ENCODE results near the gene EPHA7.

Gene EPHA7

DNA sequence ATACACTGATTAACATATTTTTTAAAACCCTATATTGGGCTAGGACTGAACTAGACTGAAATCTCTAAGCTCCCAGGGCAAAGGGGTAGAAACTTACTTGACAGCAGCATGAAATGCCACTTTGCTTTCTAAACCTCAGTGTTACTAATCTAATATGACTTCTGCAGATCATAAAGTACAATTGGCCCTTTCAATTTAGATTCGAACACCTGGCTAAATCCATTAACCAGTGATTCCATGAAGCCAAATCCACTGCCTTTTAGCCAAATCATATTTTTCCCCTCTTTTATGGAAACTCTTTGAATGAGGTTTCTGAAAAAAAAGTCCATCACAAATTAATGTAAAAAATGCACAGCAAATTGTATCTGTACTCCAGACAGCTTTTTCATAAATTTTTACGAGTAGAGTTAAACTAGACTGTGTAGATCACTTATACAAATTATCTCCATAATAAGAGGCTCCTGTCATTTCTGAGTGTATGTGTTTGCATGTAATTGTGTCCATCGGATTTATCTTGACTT, 25.7 kb downstream of the EPHA7 start:
- H3K36me3 ChIP-seq (ENCODE audit: control insufficient read depth, insufficient read depth, low read length): no peaks in the 10 kb centered on the region
- no CpG with 5 or more reads among the region's 3 CpGs for WGBS (ENCODE audit: insufficient coverage, insufficient read length)
- H3K27ac ChIP-seq (ENCODE audit: low read length): no peak overlapping the region
- no peaks in the 10 kb centered on the region for H3K9me3 ChIP-seq (ENCODE audit: control insufficient read depth, insufficient read depth, low read length)
- no peak overlapping the region for H3K4me3 ChIP-seq (ENCODE audit: low read length)
- DNase-seq (ENCODE audit: low read depth, low spot score): no peak
- H3K4me1 ChIP-seq (ENCODE audit: control insufficient read depth, insufficient read depth, low read length): no peaks in the 10 kb centered on the region
- no peaks in the 10 kb centered on the region for H3K27me3 ChIP-seq (ENCODE audit: control insufficient read depth, insufficient read depth, low read length)

DNA sequence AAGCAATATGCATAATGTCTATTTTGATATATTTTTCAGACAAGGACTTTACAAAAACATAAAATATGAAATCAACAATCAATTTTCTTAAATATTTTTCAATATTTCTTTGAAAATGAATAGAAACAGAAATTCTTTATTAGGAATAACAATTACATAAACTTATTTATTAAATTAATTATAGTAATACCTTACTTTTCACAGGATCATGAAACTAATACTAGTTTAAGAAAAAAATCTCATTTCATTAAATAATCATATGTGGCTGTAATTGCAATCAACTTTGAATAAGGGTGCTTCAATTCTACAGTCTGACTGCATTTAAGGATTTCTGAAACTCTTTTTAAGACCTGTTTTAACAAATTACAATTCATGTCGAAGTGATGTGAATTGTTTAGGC, 26.6 kb downstream of the EPHA7 start:
- Histone ChIP-seq H3K27ac (ENCODE audit: low read length) (no peak overlapping the region), H3K4me1 (ENCODE audit: control insufficient read depth, insufficient read depth, low read length) (no peaks in the 10 kb centered on the region), H3K4me3 (ENCODE audit: low read length) (no peak overlapping the region), H3K27me3 (ENCODE audit: control insufficient read depth, insufficient read depth, low read length) (no peaks in the 10 kb centered on the region), H3K9me3 (ENCODE audit: control insufficient read depth, insufficient read depth, low read length) (no peaks in the 10 kb centered on the region), H3K36me3 (ENCODE audit: control insufficient read depth, insufficient read depth, low read length) (no peaks in the 10 kb centered on the region)
- WGBS (ENCODE audit: insufficient coverage, insufficient read length): no CpG with 5 or more reads among the region's 1 CpG
- no peak for DNase-seq (ENCODE audit: low read depth, low spot score)

DNA sequence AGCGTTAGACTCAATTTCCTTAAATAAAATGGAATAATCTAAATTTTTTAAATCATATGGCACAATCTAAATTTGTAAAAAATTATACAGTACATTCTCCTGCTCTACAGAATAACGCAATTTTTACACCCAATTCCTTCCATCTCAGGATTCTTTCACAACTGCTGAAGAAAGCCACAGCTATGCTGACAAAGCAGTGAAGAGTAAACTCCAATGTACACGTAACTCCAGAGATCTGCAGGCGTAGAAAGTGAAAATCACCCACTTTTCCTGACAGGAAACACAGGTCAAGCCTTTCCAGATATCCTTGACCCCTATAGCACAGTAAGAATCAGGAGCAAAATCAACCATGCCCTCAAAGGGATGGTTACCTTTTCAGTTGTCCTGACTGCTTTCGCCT, 27.4 kb downstream of the EPHA7 start:
- H3K9me3 ChIP-seq (ENCODE audit: control insufficient read depth, insufficient read depth, low read length): no peaks in the 10 kb centered on the region
- H3K4me3 ChIP-seq (ENCODE audit: low read length): no peak overlapping the region
- DNase-seq (ENCODE audit: low read depth, low spot score): no peak
- no peaks in the 10 kb centered on the region for H3K36me3 ChIP-seq (ENCODE audit: control insufficient read depth, insufficient read depth, low read length)
- no peaks in the 10 kb centered on the region for H3K4me1 ChIP-seq (ENCODE audit: control insufficient read depth, insufficient read depth, low read length)
- H3K27ac ChIP-seq (ENCODE audit: low read length): no peak overlapping the region
- H3K27me3 ChIP-seq (ENCODE audit: control insufficient read depth, insufficient read depth, low read length): no peaks in the 10 kb centered on the region
- WGBS (ENCODE audit: insufficient coverage, insufficient read length): 100% methylated on average over 1 of the region's 5 CpGs

DNA sequence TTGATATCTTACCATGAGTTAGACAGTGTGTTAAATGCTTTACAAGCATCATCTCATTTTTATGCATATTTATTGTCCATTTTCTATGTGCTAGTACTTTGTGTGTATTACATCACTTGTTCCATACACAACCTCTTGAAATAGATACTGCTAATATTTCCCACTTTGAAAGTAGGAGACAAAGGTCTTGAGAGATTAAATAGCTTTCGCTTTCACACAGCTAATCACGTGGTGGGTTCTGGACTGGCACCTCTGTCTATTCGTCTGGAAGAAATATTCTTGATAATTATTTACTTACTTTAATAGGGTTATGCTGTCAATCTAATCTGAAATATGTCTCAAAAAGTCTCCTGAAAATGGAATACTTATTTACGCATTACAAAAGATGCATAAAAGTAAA, 30.2 kb downstream of the EPHA7 start:
- no CpG with 5 or more reads among the region's 4 CpGs for WGBS (ENCODE audit: insufficient coverage, insufficient read length)
- Histone ChIP-seq H3K27ac (ENCODE audit: low read length) (no peak overlapping the region), H3K4me3 (ENCODE audit: low read length) (no peak overlapping the region), H3K4me1 (ENCODE audit: control insufficient read depth, insufficient read depth, low read length) (no peaks in the 10 kb centered on the region), H3K9me3 (ENCODE audit: control insufficient read depth, insufficient read depth, low read length) (no peaks in the 10 kb centered on the region), H3K36me3 (ENCODE audit: control insufficient read depth, insufficient read depth, low read length) (no peaks in the 10 kb centered on the region), H3K27me3 (ENCODE audit: control insufficient read depth, insufficient read depth, low read length) (no peaks in the 10 kb centered on the region)
- no peak for DNase-seq (ENCODE audit: low read depth, low spot score)

DNA sequence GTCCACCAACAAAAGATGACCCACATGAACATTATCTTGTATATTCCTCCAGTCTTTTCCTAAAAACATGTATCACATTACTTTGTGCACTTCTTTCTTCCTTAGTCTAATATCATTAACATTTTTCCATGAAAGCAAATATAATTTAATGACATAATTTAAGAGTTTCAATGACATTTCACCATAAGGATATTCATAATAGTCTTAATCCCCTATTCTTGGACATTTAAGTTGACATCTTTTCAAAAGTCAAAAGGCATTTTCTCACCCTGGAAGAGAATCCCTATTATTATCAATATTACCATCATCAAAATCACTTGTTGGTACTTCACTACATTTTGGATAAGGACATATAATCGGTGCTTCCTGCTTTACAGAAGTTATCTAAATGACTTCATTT, 31.3 kb downstream of the EPHA7 start:
- no peaks in the 10 kb centered on the region for H3K4me1 ChIP-seq (ENCODE audit: control insufficient read depth, insufficient read depth, low read length)
- no peaks in the 10 kb centered on the region for H3K27me3 ChIP-seq (ENCODE audit: control insufficient read depth, insufficient read depth, low read length)
- no peak overlapping the region for H3K27ac ChIP-seq (ENCODE audit: low read length)
- no CpG with 5 or more reads among the region's 1 CpG for WGBS (ENCODE audit: insufficient coverage, insufficient read length)
- H3K36me3 ChIP-seq (ENCODE audit: control insufficient read depth, insufficient read depth, low read length): no peaks in the 10 kb centered on the region
- no peaks in the 10 kb centered on the region for H3K9me3 ChIP-seq (ENCODE audit: control insufficient read depth, insufficient read depth, low read length)
- H3K4me3 ChIP-seq (ENCODE audit: low read length): no peak overlapping the region
- no peak for DNase-seq (ENCODE audit: low read depth, low spot score)

DNA sequence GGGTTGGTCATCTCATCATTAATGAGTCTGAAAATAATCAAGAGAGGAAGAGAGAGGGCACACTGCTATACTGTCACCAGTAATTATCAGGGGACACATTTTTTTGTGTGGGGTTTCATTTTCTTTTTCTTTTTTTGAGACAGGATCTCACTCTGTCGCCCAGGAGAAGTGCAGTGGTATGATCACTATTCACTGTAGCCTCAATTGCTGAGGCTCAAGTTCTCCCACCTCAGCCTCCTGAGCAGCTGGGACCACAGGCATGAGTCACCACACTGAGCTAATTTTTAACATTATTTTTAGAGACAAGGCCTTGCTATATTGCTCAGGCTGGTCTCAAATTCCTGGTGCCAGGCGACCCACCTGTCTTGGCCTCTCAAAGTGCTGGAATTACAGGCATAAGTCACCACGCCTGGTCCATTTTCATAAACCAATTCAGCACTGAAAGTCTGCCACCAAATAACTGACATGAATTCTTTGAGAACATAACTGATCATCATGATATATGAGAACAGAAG, 43.3 kb downstream of the EPHA7 start:
- H3K4me3 ChIP-seq (ENCODE audit: low read length): no peak overlapping the region
- no peaks in the 10 kb centered on the region for H3K9me3 ChIP-seq (ENCODE audit: control insufficient read depth, insufficient read depth, low read length)
- H3K4me1 ChIP-seq (ENCODE audit: control insufficient read depth, insufficient read depth, low read length): no peaks in the 10 kb centered on the region
- H3K27me3 ChIP-seq (ENCODE audit: control insufficient read depth, insufficient read depth, low read length): no peaks in the 10 kb centered on the region
- H3K27ac ChIP-seq (ENCODE audit: low read length): no peak overlapping the region
- no CpG with 5 or more reads among the region's 3 CpGs for WGBS (ENCODE audit: insufficient coverage, insufficient read length)
- no peak for DNase-seq (ENCODE audit: low read depth, low spot score)
- no peaks in the 10 kb centered on the region for H3K36me3 ChIP-seq (ENCODE audit: control insufficient read depth, insufficient read depth, low read length)

DNA sequence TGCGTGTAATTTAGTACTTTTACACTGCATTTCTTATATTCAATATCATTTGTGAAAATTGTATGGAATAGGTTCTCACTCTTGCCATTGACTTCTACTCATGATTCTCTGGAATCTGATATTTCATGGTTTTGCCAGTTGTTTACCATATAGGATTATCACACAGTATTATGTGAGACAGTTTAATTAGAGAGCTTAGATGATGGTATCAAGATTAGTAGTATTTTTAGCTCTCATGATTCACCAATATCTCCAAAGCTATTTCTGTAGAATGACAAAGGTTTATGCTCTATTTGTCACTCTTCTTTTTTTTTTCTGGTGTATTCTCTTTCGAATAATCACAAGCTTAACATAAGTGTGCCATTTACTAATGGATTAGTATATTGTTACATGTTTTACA, 45.9 kb downstream of the EPHA7 start:
- no peak overlapping the region for H3K4me3 ChIP-seq (ENCODE audit: low read length)
- no peak overlapping the region for H3K27ac ChIP-seq (ENCODE audit: low read length)
- H3K27me3 ChIP-seq (ENCODE audit: control insufficient read depth, insufficient read depth, low read length): no peaks in the 10 kb centered on the region
- H3K4me1 ChIP-seq (ENCODE audit: control insufficient read depth, insufficient read depth, low read length): no peaks in the 10 kb centered on the region
- DNase-seq (ENCODE audit: low read depth, low spot score): no peak
- no peaks in the 10 kb centered on the region for H3K9me3 ChIP-seq (ENCODE audit: control insufficient read depth, insufficient read depth, low read length)
- no CpG with 5 or more reads among the region's 2 CpGs for WGBS (ENCODE audit: insufficient coverage, insufficient read length)
- no peaks in the 10 kb centered on the region for H3K36me3 ChIP-seq (ENCODE audit: control insufficient read depth, insufficient read depth, low read length)

DNA sequence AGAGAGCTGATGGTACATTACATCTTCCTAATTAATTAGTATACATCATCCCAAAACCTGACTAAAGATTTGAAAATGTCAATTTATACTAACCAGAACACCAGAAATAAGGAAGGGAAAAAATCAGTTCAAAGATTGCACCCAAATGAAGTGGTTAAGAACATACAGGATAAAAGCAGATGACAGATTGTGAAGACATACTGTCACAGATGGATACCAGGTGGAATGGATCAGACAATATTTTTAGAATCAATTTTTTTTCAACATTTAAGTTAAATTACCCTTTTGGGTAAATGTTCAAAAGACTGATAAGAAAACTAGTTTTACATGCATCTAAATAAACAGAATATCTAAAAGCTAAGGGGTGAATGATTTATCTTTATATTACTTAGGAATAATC, 47.6 kb downstream of the EPHA7 start:
- Histone ChIP-seq H3K36me3 (ENCODE audit: control insufficient read depth, insufficient read depth, low read length) (no peaks in the 10 kb centered on the region), H3K4me1 (ENCODE audit: control insufficient read depth, insufficient read depth, low read length) (no peaks in the 10 kb centered on the region), H3K4me3 (ENCODE audit: low read length) (no peak overlapping the region), H3K27ac (ENCODE audit: low read length) (no peak overlapping the region), H3K9me3 (ENCODE audit: control insufficient read depth, insufficient read depth, low read length) (no peaks in the 10 kb centered on the region), H3K27me3 (ENCODE audit: control insufficient read depth, insufficient read depth, low read length) (no peaks in the 10 kb centered on the region)
- no peak for DNase-seq (ENCODE audit: low read depth, low spot score)

DNA sequence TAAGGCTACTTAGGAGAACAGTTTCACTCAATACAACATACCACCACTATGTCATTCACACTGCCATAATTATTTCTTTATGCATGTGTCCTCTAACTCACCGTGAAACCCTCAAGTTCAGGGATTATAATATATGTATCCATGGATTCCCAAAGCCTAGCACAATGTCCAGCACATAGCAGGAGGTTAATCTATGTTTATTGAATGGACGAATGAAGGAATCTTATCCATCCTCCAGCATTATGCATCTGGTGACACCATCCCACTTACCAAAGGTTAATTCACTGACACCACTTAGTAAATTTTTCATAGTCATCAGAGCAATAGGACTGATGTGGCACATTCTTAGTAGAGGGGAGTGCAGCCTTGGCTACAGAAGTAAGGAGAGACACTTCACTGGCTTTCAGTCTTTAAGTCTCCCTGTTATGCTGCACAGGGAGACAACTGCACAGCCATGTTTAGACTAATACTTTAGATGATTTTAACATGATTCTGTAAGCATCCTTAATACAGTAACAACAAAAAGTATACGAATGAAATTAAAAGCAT, 49.7 kb downstream of the EPHA7 start:
- Histone ChIP-seq H3K4me1 (ENCODE audit: control insufficient read depth, insufficient read depth, low read length) (no peaks in the 10 kb centered on the region), H3K9me3 (ENCODE audit: control insufficient read depth, insufficient read depth, low read length) (no peaks in the 10 kb centered on the region), H3K4me3 (ENCODE audit: low read length) (no peak overlapping the region), H3K27me3 (ENCODE audit: control insufficient read depth, insufficient read depth, low read length) (no peaks in the 10 kb centered on the region), H3K27ac (ENCODE audit: low read length) (no peak overlapping the region), H3K36me3 (ENCODE audit: control insufficient read depth, insufficient read depth, low read length) (no peaks in the 10 kb centered on the region)
- no peak for DNase-seq (ENCODE audit: low read depth, low spot score)
- WGBS (ENCODE audit: insufficient coverage, insufficient read length): no CpG with 5 or more reads among the region's 3 CpGs

DNA sequence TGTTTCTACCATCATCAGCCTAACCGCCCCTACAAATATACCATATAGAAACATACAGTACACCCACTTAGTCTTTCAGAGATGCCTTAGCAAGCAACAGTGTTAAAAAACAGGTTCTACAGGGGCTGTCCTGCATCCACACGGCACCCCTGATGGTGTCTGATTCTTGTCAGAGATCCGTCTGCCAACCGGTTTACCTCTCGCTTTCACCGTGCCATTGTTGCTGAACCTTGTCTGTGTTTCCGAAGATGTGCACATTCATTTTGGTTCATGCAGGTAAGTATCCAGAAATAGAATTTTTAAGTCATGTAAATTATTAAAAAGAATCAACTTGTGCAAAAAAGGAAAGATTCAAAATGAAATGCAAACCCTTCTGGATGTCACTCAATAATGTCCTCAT, 52.9 kb downstream of the EPHA7 start:
- Histone ChIP-seq H3K27ac (ENCODE audit: low read length) (no peak overlapping the region), H3K27me3 (ENCODE audit: control insufficient read depth, insufficient read depth, low read length) (no peaks in the 10 kb centered on the region), H3K4me3 (ENCODE audit: low read length) (no peak overlapping the region), H3K9me3 (ENCODE audit: control insufficient read depth, insufficient read depth, low read length) (no peaks in the 10 kb centered on the region), H3K36me3 (ENCODE audit: control insufficient read depth, insufficient read depth, low read length) (no peaks in the 10 kb centered on the region), H3K4me1 (ENCODE audit: control insufficient read depth, insufficient read depth, low read length) (no peaks in the 10 kb centered on the region)
- no CpG with 5 or more reads among the region's 7 CpGs for WGBS (ENCODE audit: insufficient coverage, insufficient read length)
- no peak for DNase-seq (ENCODE audit: low read depth, low spot score)

DNA sequence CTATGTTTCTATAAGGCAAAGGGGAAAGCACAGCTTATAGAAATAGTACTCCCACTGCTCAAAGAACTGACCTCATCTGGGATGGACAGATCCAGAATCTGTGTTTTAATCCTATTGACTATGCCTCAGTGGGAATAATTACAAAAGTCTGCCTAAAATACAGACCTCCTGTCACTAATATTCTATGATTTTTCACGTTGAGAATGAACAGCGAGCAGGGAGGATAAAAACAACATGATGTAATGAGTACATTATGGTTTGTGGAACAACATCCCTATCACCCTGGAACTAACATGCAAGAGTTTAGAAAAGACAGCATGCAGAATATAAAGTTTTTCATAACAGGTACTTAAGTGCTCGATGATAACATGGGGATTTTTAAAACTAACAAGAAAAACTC, 53.9 kb downstream of the EPHA7 start:
- Histone ChIP-seq H3K4me1 (ENCODE audit: control insufficient read depth, insufficient read depth, low read length) (no peaks in the 10 kb centered on the region), H3K27me3 (ENCODE audit: control insufficient read depth, insufficient read depth, low read length) (no peaks in the 10 kb centered on the region), H3K4me3 (ENCODE audit: low read length) (no peak overlapping the region), H3K27ac (ENCODE audit: low read length) (no peak overlapping the region), H3K36me3 (ENCODE audit: control insufficient read depth, insufficient read depth, low read length) (no peaks in the 10 kb centered on the region), H3K9me3 (ENCODE audit: control insufficient read depth, insufficient read depth, low read length) (no peaks in the 10 kb centered on the region)
- DNase-seq (ENCODE audit: low read depth, low spot score): no peak
- WGBS (ENCODE audit: insufficient coverage, insufficient read length): no CpG with 5 or more reads among the region's 3 CpGs
